Uterus (tissue), 4 donors: ENCODE results near the gene PTGER4. TPM values are rescaled to one million over a fixed set of nuclear protein-coding genes. Genes with fewer than 3 reads are reported as not detected.

Source experiments
- DNase-seq, 2 donors: peaks; one replicate each; pipeline ENCODE4 v3.0.0-alpha.2; 2019 to 2020
- H3K27ac ChIP-seq, 2 donors: fragments of 200-600 bp; sonication (generic); 1 replicate in 1 of 2; 2 replicates in 1 of 2; pipeline ENCODE4 v1.5.1; 2016 to 2018
- H3K27me3 ChIP-seq, 2 donors: fragments of 200-600 bp; sonication (generic); one replicate each; pipeline ENCODE4 v1.5.1; 2018 to 2019; ENCODE audit warnings: control low read depth in 1 of 2
- H3K36me3 ChIP-seq, 2 donors: fragments of 200-600 bp; sonication (generic); one replicate each; pipeline ENCODE4 v1.5.1; 2019; ENCODE audit warnings: control low read depth in 1 of 2
- H3K4me1 ChIP-seq, 2 donors: fragments of 200-600 bp; sonication (generic); one replicate each; pipeline ENCODE4 v1.5.1; 2018 to 2019; ENCODE audit warnings: control low read depth in 1 of 2
- H3K4me3 ChIP-seq, 2 donors: fragments of 200-600 bp; sonication (generic); 1 replicate in 1 of 2; 2 replicates in 1 of 2; pipeline ENCODE4 v1.5.1; 2018 to 2019; ENCODE audit warnings: mild to moderate bottlenecking in 1 of 2
- H3K9me3 ChIP-seq, 2 donors: fragments of 200-600 bp; sonication (generic); one replicate each; pipeline ENCODE4 v1.5.1; 2019; ENCODE audit warnings: control low read depth in 1 of 2
- CTCF ChIP-seq, 4 experiments: fragments of 200-600 bp in 2 of 4; fragments of 450-650 bp in 2 of 4; sonication (generic) in 2 of 4; IDR thresholded peaks; one replicate each; pipeline ENCODE4 v1.5.1; 2016 to 2019; ENCODE audit warnings: antibody characterized with exemption in 4 of 4, mild to moderate bottlenecking in 2 of 4, moderate library complexity in 1 of 4
- POLR2A ChIP-seq, 2 donors: fragments of 450-650 bp; IDR thresholded peaks; one replicate each; pipeline ENCODE4 v1.6.1; 2016; ENCODE audit warnings: antibody characterized with exemption in 2 of 2, mild to moderate bottlenecking in 1 of 2, moderate library complexity in 1 of 2
- intact Hi-C: fragments of 100-400 bp; cut with DNase I; formaldehyde crosslinking; loops from one replicate; pipeline ENCODE4 v1.15.1; 2023; ENCODE audit warnings: low total_unique reads
- total RNA-seq, 4 donors: library from RNA; depleted of rRNA in 3 of 4; stranded (reverse); fragments of >200 nt in 3 of 4; gene quantifications; one replicate each; pipeline versions ENCODE4 v1.1.0 to v1.2.4, GENCODE V29; 2014 to 2023
- donor health status: DM: yes; HTN: yes; CAD: no.

The PTGER4 gene
- total RNA-seq, 4 donors from 2014 or later, result 5.9 to 10.2 (median 8.0) TPM

- H3K27me3 ChIP-seq, result no peaks in the 10 kb centered on the region
- no peaks in the 10 kb centered on the region for H3K4me1 ChIP-seq
- H3K4me3 ChIP-seq, result no peak overlapping the region
- no peaks in the 10 kb centered on the region for H3K9me3 ChIP-seq
- no peak for DNase-seq
- H3K36me3 ChIP-seq, result no peaks in the 10 kb centered on the region
- H3K27ac ChIP-seq, result no peak overlapping the region
- TF ChIP-seq POLR2A (IDR thresholded peaks at IDR 0.05) (no peak), CTCF (IDR thresholded peaks at IDR 0.05) (no peak)
- intact Hi-C loops, result no loop called here
Observed at GRCh38 chr5:40660751-40661150, 19.0 kb upstream of the PTGER4 start.

GRCh38 chr5:40665635-40666298 lies 13.9 kb upstream of the PTGER4 start:
- H3K9me3 ChIP-seq, result no peaks in the 10 kb centered on the region
- no peaks in the 10 kb centered on the region for H3K27me3 ChIP-seq
- H3K4me3 ChIP-seq, result no peak overlapping the region
- H3K4me1 ChIP-seq, result no peaks in the 10 kb centered on the region
- TF ChIP-seq CTCF (IDR thresholded peaks at IDR 0.05), result no peak
- no peak for TF ChIP-seq POLR2A (IDR thresholded peaks at IDR 0.05)
- no peak for DNase-seq
- intact Hi-C loops, result no loop called here
- no peak overlapping the region for H3K27ac ChIP-seq
- H3K36me3 ChIP-seq, result no peaks in the 10 kb centered on the region

- intact Hi-C loops, result no loop called here
- no peaks in the 10 kb centered on the region for H3K9me3 ChIP-seq
- no peaks in the 10 kb centered on the region for H3K36me3 ChIP-seq
- H3K4me1 ChIP-seq, result no peaks in the 10 kb centered on the region
- no peak overlapping the region for H3K27ac ChIP-seq
- H3K27me3 ChIP-seq, result no peaks in the 10 kb centered on the region
- DNase-seq, result no peak
- no peak for TF ChIP-seq POLR2A (IDR thresholded peaks at IDR 0.05)
- TF ChIP-seq CTCF (IDR thresholded peaks at IDR 0.05), result no peak
- no peak overlapping the region for H3K4me3 ChIP-seq
Observed at GRCh38 chr5:40666657-40667056, 13.1 kb upstream of the PTGER4 start.

- no peaks in the 10 kb centered on the region for H3K9me3 ChIP-seq
- no peaks in the 10 kb centered on the region for H3K27me3 ChIP-seq
- no peaks in the 10 kb centered on the region for H3K36me3 ChIP-seq
- no peak overlapping the region for H3K4me3 ChIP-seq
- intact Hi-C loops, result no loop called here
- TF ChIP-seq POLR2A (IDR thresholded peaks at IDR 0.05) (no peak), CTCF (IDR thresholded peaks at IDR 0.05) (no peak)
- no peaks in the 10 kb centered on the region for H3K4me1 ChIP-seq
- no peak overlapping the region for H3K27ac ChIP-seq
- DNase-seq, result no peak
Observed at GRCh38 chr5:40667161-40667663, 12.5 kb upstream of the PTGER4 start.

- Histone ChIP-seq H3K36me3 (no peaks in the 10 kb centered on the region), H3K4me3 (no peak overlapping the region), H3K27me3 (no peaks in the 10 kb centered on the region), H3K9me3 (no peaks in the 10 kb centered on the region), H3K27ac (no peak overlapping the region), H3K4me1 (no peaks in the 10 kb centered on the region)
- TF ChIP-seq CTCF (IDR thresholded peaks at IDR 0.05) (no peak), POLR2A (IDR thresholded peaks at IDR 0.05) (no peak)
- DNase-seq, result no peak
- intact Hi-C loops, result no loop called here
Observed at GRCh38 chr5:40669606-40670390, 9.9 kb upstream of the PTGER4 start.
